NCI-H446 treated with DMSO at 0.1 percent for 48 hours (cell line): ENCODE data around the gene DGKH.
"Not testable (repeated sequence)": the region's sequence is repeated elsewhere in the genome, so short reads cannot be mapped to it uniquely, and the experiment has no call there.

ENCODE experiments used
- DNase-seq: peaks from one replicate; lab custom pipeline; 2025; lab: John Stamatoyannopoulos, UW

The DGKH gene

GRCh38 chr13:42070599-42070998 lies 22.2 kb downstream of the DGKH start:
- DNase-seq: not testable (repeated sequence)

GRCh38 chr13:42071179-42071578 lies 22.7 kb downstream of the DGKH start:
- not testable (repeated sequence) for DNase-seq

- DNase-seq: no peak
These were observed 23.4 kb downstream of the DGKH start for GRCh38 chr13:42071672-42072419.

- no peak for DNase-seq
These were observed 25.2 kb downstream of the DGKH start for GRCh38 chr13:42073683-42074082.

GRCh38 chr13:42075517-42075916 lies 27.1 kb downstream of the DGKH start:
- no peak for DNase-seq

- DNase-seq: no peak
These were observed 27.9 kb downstream of the DGKH start for GRCh38 chr13:42076309-42076713.

GRCh38 chr13:42078128-42078808 lies 29.8 kb downstream of the DGKH start:
- no peak for DNase-seq

GRCh38 chr13:42083138-42083770 lies 34.8 kb downstream of the DGKH start:
- no peak for DNase-seq

- DNase-seq: no peak
These were observed 36.3 kb downstream of the DGKH start for GRCh38 chr13:42084722-42085121.

GRCh38 chr13:42086582-42086981 lies 38.1 kb downstream of the DGKH start:
- DNase-seq: no peak

GRCh38 chr13:42094516-42095040 lies 46.1 kb downstream of the DGKH start:
- no peak for DNase-seq

GRCh38 chr13:42096222-42096621 lies 47.8 kb downstream of the DGKH start:
- not testable (repeated sequence) for DNase-seq

GRCh38 chr13:42099962-42100675 lies 51.7 kb downstream of the DGKH start:
- no peak for DNase-seq

GRCh38 chr13:42100960-42101359 lies 52.5 kb downstream of the DGKH start:
- no peak for DNase-seq

- DNase-seq: no peak
These were observed 53.6 kb downstream of the DGKH start for GRCh38 chr13:42101821-42102585.

GRCh38 chr13:42102961-42103865 lies 54.8 kb downstream of the DGKH start:
- DNase-seq: no peak

GRCh38 chr13:42106998-42107397 lies 58.5 kb downstream of the DGKH start:
- no peak for DNase-seq

- no peak for DNase-seq
These were observed 59.0 kb downstream of the DGKH start for GRCh38 chr13:42107421-42107820.

GRCh38 chr13:42108217-42108616 lies 59.8 kb downstream of the DGKH start:
- no peak for DNase-seq

- no peak for DNase-seq
These were observed 61.5 kb downstream of the DGKH start for GRCh38 chr13:42109957-42110356.
